Endodermal cell (in vitro differentiated cells): ENCODE results near the gene OSCP1. TPM values are rescaled to one million over a fixed set of nuclear protein-coding genes. Genes with fewer than 3 reads are reported as not detected.

Experiments used
- DNase-seq: peaks from one replicate; pipeline ENCODE4 v3.0.0-alpha.2; 2017
- H3K27ac ChIP-seq: 2 replicates; pipeline ENCODE4 v1.5.1; 2013; ENCODE audit warnings: mild to moderate bottlenecking, low read depth, low read length, moderate library complexity
- H3K27me3 ChIP-seq: 2 replicates; pipeline ENCODE4 v1.6.1; 2013; ENCODE audit warnings: mild to moderate bottlenecking, low read length, moderate library complexity; ENCODE audit not compliant: insufficient read depth, control insufficient read depth, poor library complexity, severe bottlenecking
- H3K36me3 ChIP-seq: 2 replicates; pipeline ENCODE4 v1.7.0; 2013; ENCODE audit warnings: mild to moderate bottlenecking, low read length, moderate library complexity; ENCODE audit not compliant: control insufficient read depth, insufficient read depth
- H3K4me1 ChIP-seq: one replicate; pipeline ENCODE4 v1.7.0; 2013; ENCODE audit warnings: low read length; ENCODE audit not compliant: control insufficient read depth, insufficient read depth
- H3K4me3 ChIP-seq: 2 replicates; pipeline ENCODE4 v1.5.1; 2013; ENCODE audit warnings: mild to moderate bottlenecking, low read length, moderate library complexity
- H3K9ac ChIP-seq: 2 replicates; pipeline ENCODE4 v1.6.1; 2013; ENCODE audit warnings: mild to moderate bottlenecking, low read length, moderate library complexity; ENCODE audit not compliant: poor library complexity, severe bottlenecking; ENCODE audit errors: extremely low read depth
- H3K9me3 ChIP-seq: 2 replicates; pipeline ENCODE4 v1.6.1; 2013; ENCODE audit warnings: mild to moderate bottlenecking, low read length, moderate library complexity; ENCODE audit not compliant: control insufficient read depth
- H3K27ac Mint-ChIP-seq: 2 replicates; pipeline ENCODE4 v1.8.0; 2020; ENCODE audit warnings: mixed read lengths
- H3K27me3 Mint-ChIP-seq: 2 replicates; pipeline ENCODE4 v1.8.0; 2021; ENCODE audit warnings: mild to moderate bottlenecking, mixed read lengths; ENCODE audit not compliant: insufficient read depth
- H3K36me3 Mint-ChIP-seq: 2 replicates; pipeline ENCODE4 v1.8.0; 2020; ENCODE audit warnings: low read depth, mixed read lengths
- H3K4me1 Mint-ChIP-seq: 2 replicates; pipeline ENCODE4 v1.8.0; 2020; ENCODE audit warnings: mixed read lengths
- H3K4me3 Mint-ChIP-seq: 2 replicates; pipeline ENCODE4 v1.8.0; 2020; ENCODE audit warnings: mild to moderate bottlenecking, moderate library complexity, mixed read lengths
- H3K9me3 Mint-ChIP-seq: 2 replicates; pipeline ENCODE4 v1.8.0; 2020; ENCODE audit warnings: mild to moderate bottlenecking, mixed read lengths
- CTCF ChIP-seq: fragments of 200-600 bp; sonication (generic); conservative IDR thresholded peaks from 2 replicates; pipeline ENCODE4 v1.5.0; 2021; ENCODE audit warnings: antibody characterized with exemption, mild to moderate bottlenecking
- WGBS, 2 experiments: methylation state at CpG; one replicate each; pipeline versions ENCODE4 v1.1.5 to v1.1.7; 2013; ENCODE audit warnings: missing lambda C conversion rate in 2 of 2, mixed read lengths in 1 of 2; ENCODE audit not compliant: insufficient coverage in 1 of 2, insufficient read length in 1 of 2; 5-methylcytosine and 5-hydroxymethylcytosine counted together
- total RNA-seq, 2 donors: library from RNA; stranded (reverse); fragmentation: NEBNext Ultra II Directional in 1 of 2; extraction: Animal tissue kit (Norgen Biotek cat#: 25700) in 1 of 2; gene quantifications; 2 replicates in 1 of 2; 3 replicates in 1 of 2; pipeline ENCODE4 v1.2.1, GENCODE V29; 2021

Gene OSCP1
- total RNA-seq, 2 donors from 2014 or later: 9.6 to 10.5 TPM

GRCh38 chr1:36406440-36406839 is 43.8 kb downstream of the OSCP1 start:
- Histone ChIP-seq H3K9ac (no peak overlapping the region), H3K27me3 (no peaks in the 10 kb centered on the region), H3K9me3 (no peaks in the 10 kb centered on the region), H3K4me1 (no peaks in the 10 kb centered on the region), H3K4me3 (no peak overlapping the region), H3K36me3 (no peaks in the 10 kb centered on the region), H3K27ac (no peak overlapping the region)
- Mint-ChIP-seq H3K4me3 (no peak overlapping the region), H3K9me3 (no peaks in the 10 kb centered on the region), H3K27me3 (no peaks in the 10 kb centered on the region), H3K27ac (no peak overlapping the region), H3K36me3 (peaks cover 16% of the 10 kb centered on the region), H3K4me1 (no peaks in the 10 kb centered on the region)
- no peak for DNase-seq
- WGBS, 2 experiments: 83% methylated on average over 1 of the region's 1 CpG; no CpG with 5 or more reads in 1 of the 2 experiments
- no peak for TF ChIP-seq CTCF

GRCh38 chr1:36402504-36402890 is 47.8 kb downstream of the OSCP1 start:
- Histone ChIP-seq H3K27me3 (no peaks in the 10 kb centered on the region), H3K9ac (no peak overlapping the region), H3K36me3 (no peaks in the 10 kb centered on the region), H3K4me3 (no peak overlapping the region), H3K4me1 (no peaks in the 10 kb centered on the region), H3K27ac (no peak overlapping the region), H3K9me3 (no peaks in the 10 kb centered on the region)
- no peaks in the 10 kb centered on the region for H3K27me3 Mint-ChIP-seq
- peaks cover 2% of the 10 kb centered on the region for H3K36me3 Mint-ChIP-seq
- DNase-seq: no peak
- WGBS, 2 experiments: 90 to 99% methylated on average over 2 to 3 of the region's 4 CpGs
- no peak overlapping the region for H3K27ac Mint-ChIP-seq
- H3K9me3 Mint-ChIP-seq: no peaks in the 10 kb centered on the region
- TF ChIP-seq CTCF: no peak
- H3K4me3 Mint-ChIP-seq: peak overlapping the region; percentile 79
- H3K4me1 Mint-ChIP-seq: peaks cover 3% of the 10 kb centered on the region

GRCh38 chr1:36401602-36402503 is 48.4 kb downstream of the OSCP1 start:
- peak overlapping the region; percentile 70 for H3K4me3 ChIP-seq
- H3K27ac Mint-ChIP-seq: peak overlapping the region; percentile 97
- WGBS, 2 experiments: 91 to 97% methylated on average over 9 to 12 of the region's 12 CpGs

More at GRCh38 chr1:36401602-36402503, 48.4 kb downstream of the OSCP1 start:
- no peak for DNase-seq
- Histone ChIP-seq H3K36me3 (no peaks in the 10 kb centered on the region), H3K9ac (no peak overlapping the region), H3K9me3 (no peaks in the 10 kb centered on the region), H3K4me1 (no peaks in the 10 kb centered on the region), H3K27ac (no peak overlapping the region), H3K27me3 (no peaks in the 10 kb centered on the region)
- H3K27me3 Mint-ChIP-seq: no peaks in the 10 kb centered on the region
- no peak for TF ChIP-seq CTCF
- H3K4me1 Mint-ChIP-seq: peaks cover 7% of the 10 kb centered on the region
- H3K4me3 Mint-ChIP-seq: peak overlapping the region; percentile 79
- no peaks in the 10 kb centered on the region for H3K36me3 Mint-ChIP-seq
- H3K9me3 Mint-ChIP-seq: no peaks in the 10 kb centered on the region
